Fibroblast of skin of left quadriceps (primary cell): ENCODE results near the gene TGM2.

Experiments
- DNase-seq, 2 experiments: peaks; one replicate each; pipeline ENCODE4 v3.0.0-alpha.2; 2013; ENCODE audit warnings: low read depth in 2 of 2

TGM2 gene

DNA sequence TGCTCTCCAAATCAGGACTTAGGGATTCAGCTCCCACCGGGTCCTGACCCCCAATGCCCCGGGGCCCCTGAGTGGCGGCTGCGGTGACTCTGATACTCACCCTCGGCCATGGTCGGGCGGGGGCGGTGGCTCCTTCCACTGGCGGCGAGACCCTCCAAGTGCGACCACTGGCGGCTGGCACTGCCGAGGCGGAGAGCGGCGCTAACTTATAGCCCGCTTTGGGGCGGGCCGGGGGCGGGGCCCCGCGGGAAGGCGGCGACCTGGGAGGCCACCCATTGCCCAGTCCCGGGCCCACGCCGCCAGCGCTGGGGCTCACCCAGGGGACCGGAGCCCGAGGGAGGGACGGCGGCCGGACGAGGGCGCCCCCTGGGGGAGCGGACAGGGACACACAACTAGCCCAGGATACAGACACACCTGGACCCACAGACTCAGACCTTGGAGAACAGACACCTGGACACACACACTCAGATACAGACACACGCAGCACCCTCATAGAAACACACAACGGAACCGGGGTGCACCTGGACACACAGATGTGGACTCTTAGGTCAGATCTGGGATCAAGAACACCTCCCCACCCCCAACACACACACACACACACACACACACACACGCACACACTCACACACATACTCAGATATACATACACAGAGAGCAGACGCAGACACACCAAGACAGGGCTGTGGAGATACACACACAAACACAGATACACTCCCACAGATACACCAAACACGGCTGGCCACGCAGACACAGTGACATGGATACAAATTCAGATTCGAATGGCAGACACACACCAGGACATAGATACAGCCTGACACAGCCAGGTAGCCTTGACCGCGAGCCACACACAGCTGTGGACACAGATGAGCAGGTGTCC is at the start of gene TGM2:
TSS of gene TGM2 (minus strand) at position 182 of the 877 bp plus-strand sequence. CDS start at position 110, 72 bp downstream.
- DNase-seq: no peak

DNA sequence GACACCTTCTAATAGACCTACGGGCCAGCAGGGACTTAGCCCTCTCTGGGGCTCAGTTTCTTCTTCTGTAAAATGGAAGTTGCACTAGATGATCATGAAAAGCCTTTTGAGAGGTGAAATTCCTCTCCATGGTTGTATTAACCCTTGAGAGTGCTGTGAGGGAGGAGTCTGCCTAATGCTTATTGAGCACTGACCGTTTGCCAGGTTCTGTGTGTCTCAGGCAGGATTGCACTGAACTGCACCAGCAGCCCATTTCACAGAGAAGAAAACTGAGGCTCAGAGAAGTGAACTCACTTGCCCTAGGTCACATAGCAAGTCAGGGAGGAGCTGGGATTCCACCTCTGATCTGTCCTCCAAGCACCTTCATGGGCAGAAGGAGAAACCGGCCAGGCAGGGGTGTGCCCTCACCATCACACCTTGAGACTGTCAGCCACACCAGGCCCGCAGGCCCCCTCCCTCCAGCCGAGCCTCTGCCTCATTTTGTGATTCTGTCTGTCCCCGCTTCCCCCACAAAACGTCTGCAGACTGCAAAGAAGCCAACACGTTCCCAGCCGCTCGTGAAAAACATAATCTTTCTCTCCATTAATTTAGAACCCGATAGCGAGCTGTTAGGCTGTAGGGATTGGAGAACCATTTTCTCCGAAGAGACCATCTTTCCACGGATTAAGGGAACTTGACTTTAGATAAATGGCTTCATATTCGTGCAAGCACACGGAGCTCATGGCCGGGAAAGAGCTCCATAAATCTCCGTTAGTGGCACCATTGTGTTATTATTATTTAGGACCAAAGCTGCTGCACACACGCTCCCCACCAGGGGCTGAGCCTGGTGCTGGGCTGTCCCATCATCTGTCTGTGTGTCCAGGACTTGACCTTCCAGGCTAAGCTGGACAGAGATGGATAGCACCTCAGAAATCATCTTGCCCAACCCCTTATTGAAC is 49.5 kb upstream of the TGM2 start:
- no peak for DNase-seq

DNA sequence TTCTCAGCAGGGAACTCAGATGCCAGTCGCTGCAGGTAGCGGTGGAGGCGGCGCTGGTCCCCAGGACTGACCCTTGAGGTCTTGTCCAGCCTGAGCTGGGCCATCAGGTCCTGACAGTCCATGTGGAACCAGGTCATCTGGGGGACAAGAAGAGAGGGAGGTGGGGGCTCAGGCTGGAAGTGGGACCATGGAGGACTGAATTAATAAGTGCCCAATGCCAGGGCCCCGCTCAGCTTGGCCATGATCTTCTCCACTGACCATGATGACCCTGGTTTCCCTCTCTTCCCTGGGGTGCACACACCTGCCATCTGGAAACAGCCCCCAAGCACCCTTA is 48.5 kb upstream of the TGM2 start:
- no peak for DNase-seq

DNA sequence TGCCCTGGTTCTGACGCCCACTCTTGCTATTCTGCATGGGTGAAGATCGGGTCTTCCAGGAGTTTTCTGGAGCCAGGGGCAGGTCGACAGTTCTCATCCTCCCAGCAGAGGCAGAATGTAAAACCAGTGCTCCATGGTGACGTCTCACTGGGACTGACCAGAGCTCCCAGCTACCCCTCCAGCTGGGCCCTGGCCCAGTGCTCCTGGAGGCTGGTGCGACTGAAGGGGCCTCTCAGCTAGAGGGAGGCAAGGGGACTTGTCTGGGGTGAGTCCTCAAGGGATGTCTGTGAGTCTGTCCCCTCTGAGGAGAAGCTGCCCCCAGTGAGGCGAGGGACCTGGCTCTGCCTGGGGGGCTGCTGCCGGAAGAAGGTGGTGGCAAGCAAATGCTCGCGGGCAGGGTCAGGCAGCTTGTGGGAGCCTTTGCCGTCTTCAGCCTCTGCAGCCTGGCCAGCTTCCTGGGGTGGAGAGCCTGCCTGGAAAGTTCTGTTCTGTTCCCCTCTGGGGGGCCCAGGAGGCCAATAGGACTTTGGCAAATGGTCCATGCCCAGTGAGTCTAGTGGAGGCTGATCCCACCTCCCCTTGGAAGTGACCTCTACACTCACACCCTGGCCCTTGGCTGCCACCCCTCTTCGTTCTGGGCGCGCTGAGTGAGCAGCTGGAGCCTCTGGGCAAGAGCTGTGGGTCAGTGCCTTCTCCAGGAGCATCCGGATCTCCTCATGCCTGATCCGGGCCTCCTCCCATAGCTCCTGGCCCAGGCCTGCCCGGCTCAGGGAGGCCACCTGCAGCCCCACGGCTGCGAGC is 47.9 kb upstream of the TGM2 start:
- DNase-seq: no peak

DNA sequence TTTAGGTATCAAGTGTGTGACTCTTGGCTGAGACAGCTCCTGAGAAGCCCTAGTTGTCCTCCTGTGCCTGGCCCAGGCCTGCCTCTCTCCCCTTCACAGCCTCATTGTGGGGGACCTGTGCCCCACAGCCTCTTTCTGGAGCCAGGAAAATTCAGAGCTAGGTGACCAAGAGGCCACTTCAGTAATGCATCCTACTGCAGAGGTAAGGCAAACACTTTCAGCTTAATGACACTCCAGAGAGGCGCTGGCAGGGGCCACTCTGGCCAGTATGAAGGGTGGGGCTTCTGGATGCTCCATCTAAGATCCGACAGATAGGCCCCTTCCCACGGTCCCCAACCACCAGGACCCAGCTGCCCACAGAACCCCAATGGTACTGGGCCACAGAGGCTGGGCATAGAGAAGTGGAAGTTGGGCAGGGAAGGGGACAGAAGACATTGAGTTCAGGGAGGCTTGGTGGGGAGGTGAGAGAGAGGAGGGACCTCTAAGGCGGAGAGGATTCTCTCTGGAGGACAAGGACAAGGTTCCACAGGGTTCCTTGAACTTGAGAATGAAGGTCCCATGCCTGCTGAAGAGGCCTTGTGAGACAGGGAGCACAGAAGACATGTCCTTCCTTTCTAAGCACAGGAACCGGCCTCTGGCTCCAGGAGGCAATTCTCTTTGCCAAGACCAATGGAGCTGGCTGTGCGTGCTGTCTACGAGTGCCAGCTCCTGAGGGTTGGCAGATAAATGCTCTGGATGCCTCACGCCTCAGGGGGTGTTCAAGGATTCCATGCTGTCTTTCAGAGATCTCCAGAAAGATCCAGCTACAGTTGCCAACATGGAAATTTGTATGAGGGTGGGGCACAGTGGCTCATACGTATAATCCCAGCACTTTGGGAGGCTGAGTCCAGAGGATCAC is 46.4 kb upstream of the TGM2 start:
- no peak for DNase-seq

DNA sequence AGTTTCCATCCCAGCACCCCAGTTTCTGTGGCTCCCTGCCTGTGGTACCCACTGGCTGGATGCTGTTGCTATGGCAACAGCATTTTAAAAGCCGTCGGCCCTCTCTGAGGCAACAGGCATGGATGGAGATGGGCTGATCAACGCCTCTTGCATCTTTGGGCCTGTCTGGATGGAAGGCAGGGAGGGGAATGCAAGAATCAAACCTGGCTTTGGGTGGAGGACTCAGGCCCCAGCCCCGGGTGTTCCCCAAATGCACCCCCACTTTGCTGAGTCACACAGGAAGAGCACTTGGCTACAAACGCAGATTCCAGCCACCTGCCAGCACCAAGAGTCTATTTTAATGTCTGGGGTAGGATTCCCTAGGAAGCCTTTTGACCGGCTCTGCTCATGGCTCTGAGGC is 45.7 kb upstream of the TGM2 start:
- no peak for DNase-seq

DNA sequence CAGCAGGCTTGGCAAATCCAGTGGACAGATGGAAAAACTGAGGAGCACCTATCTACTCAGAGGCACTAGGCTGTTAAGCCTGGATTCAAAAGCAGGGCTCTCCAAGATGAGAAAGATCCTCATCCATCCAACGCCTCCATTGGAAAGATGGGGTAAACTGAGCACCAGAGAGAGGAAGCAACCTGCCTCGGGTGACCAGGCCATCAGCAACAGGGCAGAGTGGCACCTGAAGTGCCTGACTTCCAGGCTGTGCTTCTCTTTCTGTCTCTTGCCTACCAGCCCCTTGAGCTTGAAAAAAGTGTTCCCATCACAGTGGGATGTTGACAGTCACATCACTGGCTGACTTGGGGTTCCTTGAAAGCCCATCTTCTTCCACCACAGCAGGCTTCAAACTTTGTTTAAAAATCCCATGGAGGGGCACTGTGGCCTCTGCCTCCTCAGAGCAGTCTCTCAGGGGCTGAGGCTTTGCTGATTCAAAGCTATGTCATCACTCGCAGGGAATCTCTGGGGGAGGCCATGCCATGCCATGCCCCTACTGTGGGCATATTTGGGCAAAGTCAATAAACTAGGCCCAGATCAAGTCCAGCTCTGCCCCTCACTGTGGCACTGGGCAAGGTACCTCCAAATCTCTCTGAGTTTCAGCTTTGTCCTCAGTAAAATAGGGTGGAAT is 44.8 kb upstream of the TGM2 start:
- no peak for DNase-seq

DNA sequence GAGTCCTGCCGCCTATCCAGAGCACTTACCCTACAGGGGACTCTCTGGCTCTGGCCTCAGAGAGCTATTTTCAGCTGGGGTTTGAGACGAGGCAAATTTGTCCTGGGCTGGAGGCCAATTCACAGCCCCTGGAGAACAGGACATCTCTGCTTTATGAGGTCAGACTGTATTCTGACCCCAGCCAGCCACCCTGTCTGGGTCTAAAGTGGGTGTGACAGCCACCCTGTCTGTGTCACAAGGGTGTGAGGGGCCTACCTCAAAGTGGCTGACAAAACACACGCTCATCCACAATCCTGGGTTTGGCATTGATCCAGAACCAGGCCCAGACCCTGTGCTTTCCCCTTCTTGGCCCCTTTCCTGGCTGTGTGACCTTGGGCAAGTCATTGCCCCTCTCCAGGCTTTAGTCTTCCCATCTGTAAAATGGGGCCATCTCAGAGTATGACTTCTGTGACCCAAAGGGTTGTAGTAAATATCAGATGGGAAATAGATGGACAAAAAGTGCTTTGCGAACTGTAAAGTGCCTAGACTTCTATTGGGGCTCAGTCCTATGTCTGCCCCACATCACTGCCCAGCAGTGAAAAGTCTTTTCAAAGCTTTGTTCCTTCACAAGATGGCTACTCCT is 44.1 kb upstream of the TGM2 start:
- no peak for DNase-seq

DNA sequence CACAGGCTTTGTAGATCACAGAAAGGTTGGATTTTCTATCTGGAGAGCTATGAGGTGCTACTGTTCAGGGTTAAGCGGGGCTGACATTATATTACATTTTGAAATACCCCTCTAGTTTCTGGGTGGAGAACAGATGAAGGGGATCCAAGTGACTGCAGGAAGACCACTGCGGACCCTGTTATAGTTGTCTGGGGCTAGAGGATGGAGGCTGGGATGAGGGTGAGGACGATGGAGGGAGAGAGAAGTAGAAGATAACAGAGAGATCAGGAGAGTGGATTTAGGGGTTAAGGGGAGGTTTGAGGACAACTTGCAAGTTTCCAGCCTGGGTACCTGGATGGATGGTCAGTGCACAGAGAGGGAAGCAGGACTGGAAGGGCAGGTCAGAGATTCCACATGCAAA is 43.5 kb upstream of the TGM2 start:
- no peak for DNase-seq

DNA sequence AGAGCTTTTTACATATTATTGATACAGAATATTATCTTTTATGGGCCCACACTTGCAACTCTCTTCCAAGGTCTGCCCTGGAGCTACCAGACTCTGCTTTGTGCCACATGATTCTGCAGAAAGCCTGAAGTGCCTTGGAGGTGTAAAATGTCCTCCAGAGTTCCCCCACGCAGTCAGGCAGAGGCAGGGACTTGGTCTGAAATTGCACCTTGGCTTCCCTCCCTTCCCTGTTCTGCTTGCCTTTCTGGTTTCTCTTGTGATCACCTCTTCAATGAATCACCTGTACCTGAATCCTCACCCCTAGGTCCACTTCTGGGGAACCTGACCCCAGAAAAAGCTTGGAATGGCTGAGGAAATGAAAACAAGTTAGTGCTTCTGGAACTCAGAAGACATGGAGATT is 43.0 kb upstream of the TGM2 start:
- DNase-seq: no peak

DNA sequence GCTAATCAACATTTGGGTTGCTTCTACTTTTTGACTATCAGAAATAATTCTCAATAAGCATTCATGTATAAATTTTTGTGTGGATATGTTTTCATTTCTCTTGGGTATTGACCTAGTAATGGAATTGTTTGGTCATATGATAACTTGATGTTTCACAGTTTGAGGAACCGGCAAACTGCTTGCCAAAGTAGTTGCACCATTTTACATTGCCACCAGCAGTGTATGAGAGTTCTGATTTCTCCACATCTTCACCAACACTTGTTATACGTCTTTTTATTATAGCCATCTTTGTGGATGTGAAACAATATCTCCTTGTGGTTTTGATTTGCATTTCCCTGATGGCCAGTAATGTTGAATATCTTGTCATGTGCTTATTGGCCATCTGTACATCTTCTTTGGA is 42.6 kb upstream of the TGM2 start:
- no peak for DNase-seq

DNA sequence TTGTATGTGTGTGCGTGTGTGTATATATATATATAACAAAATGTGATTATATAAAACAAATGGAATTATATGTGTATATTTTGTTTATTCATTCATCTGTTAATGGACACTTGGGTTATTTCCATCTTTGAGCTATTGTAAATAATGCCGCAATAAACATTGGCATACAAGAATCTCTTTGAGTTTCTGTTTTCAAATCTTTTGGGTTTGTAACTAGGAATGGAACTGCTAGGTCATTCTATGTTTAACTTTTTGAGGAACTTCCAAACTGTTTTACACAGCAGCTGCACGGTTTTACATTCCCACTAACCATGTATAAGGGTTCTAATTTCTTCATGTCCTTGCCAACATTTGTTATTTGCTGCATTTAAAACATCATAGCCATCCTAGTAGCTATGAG is 39.9 kb upstream of the TGM2 start:
- no peak for DNase-seq

DNA sequence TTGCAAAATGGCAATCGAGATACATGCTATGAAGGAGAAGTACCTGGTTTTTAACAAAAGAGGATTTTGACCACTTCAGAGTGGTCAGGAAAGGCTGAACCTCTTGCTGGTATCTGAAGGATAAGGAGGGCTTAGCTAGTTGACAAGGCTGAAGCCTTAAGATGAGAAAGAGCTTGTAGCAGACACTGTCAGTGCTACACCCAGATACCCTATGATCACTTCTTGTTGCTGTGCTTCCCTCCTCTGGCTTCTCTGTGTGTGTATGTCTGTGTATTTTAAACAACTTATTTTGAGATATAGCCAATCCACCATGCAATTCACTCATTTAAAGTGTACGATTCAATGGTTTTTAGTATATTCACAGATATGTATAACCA is 38.9 kb upstream of the TGM2 start:
- no peak for DNase-seq

DNA sequence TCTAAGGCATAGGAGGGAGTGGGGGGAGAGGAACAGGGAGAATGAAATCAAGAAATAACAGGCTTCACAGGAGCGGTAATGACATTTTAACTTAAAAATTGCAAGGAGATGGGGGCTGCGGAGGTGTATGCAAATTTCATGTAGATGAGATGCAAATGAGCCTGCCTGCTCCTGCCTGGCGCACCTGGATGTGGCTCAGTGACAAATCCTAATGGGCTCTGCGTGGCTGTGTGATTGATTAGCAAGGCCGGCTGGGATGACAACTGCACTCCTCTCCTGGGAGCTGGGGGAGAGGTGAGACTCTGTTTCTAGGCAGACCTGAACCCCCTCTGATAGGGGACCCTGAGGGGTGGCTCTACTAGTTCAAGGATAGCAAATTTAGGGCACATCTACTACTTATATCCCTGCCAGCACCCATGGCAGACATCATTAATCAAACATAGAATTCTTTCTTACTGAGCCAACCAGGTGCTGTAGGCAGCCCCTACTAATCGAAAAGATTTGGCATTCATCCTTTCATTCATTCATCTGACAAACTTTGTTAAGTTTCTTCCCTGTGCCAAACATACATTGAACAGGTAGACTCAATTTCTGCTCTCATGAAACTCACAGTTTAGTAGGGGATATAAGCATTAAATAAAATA is 38.4 kb upstream of the TGM2 start:
- DNase-seq: no peak

DNA sequence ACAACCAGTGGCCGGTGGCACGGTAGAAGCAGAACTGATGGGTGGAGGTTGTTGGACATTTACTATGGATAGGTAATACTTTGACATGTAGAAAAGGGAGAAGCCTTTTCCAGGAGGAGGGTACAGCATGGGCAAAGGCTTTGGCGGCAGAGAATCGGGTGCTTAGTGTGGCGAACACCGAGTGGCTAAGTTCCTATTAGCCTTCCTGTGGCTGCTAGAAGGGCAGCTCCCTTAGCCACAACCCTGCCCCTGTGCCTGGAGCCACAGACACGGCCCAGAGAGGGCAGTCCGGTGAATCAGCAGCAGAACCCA is 37.9 kb upstream of the TGM2 start:
- DNase-seq: no peak

DNA sequence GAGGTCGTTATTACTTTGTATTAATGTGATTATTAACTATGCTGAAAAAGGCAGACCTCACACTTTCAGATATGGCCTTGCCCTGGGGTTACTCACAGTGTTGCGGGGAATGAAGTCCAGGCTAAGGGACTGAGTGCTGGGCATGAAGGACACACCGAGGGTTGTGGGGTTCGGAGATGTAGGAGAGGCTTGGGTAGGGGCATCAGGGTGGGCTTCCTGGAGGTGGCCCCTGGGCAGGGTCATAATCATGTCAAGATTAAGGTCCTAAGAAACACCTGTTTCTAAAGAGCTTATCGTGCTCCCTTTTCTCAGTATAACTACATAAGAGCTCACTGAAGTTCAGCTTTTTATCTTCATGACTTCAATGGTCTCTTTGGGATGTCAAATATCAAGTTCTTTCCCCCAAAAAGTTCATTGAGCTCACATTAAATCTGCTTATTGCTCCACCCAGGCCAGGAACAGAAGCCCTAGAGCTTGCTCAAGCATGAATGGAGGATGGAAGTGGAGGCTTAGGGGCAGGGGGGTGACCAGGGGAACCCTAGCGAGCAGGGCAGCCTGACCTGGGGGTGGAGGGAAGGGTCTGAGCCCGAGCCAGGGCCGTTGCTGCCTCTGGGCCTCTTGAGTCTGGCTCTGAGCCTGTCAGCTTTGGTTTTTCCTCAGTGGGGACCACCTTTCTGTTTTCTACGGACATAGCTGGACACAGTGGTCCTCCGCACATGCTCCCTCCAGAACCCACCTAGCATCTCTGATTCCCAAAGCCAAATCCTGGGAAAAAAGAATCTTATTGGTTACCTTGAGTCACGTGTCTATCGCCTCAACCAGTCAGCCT is 37.3 kb upstream of the TGM2 start:
- DNase-seq: no peak

DNA sequence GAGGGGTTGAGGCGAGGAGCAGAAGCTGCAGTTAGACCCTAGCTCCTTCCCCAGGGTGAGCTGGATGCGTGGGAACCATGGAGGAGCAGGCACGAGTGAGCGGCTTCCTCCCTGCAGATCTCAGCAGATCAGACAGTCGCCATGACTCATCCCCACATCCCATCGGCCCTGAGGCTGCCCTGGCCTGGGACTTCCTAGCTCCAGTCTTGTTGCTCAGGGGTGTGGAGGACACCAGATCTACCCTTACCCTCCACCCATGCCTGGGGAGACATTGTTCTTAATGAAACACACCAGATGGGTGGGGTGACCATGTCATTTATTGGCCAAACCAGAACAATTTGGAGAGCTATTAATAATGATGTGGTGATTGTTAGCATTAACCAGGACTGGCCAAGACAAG is 36.3 kb upstream of the TGM2 start:
- peak in 1 of 2 experiments; percentile 21 for DNase-seq

DNA sequence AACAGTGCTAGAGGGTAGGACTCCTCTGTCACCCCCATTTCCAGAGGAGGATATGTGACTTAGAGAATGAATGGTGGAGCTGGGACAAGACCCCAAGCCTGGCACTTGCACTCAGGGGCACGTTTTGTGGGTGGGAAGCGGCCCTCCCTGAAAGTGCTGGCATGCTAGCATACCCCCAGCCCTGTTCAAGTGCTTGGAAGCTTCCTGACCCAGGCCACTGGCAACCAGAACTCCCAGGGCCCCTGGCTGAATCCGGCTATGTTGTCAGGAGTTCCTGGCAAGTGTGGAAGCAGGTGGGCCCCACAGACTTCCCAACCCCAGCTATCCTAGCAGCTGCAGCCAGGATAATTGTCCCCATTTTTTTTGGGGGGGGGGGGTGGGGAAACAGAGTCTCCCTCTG is 35.6 kb upstream of the TGM2 start:
- DNase-seq: no peak
